ENCODE results near the gene PDZD2. TPM values are rescaled to one million over a fixed set of nuclear protein-coding genes. Genes with fewer than 3 reads are reported as not detected.
"Not testable (repeated sequence)": the region's sequence is repeated elsewhere in the genome, so short reads cannot be mapped to it uniquely, and the experiment has no call there.

The PDZD2 gene
- polyA plus RNA-seq, 10 donors: 6.0 to 12.4 (median 7.4) TPM

DNA sequence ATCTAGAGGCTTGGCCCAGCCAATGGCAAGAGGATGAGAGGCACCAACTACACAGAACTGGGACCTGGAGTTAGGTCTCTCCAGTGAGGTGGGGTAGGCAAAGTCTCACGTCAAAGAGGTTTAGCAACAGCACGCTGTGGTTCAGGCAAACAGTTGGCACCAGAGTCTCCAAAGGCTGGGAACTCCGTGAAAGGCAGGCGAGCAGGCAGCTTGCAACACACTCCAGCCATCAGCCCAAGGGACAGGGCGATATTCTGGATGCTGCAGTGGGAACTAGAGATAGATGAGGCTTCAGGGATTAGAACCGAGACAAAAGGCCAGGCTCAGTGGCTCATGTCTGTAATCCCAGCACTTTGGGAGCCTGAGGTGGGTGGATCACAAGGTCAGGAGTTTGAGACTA, 129.1 kb downstream of the PDZD2 start:
- DNase-seq: no peak

DNA sequence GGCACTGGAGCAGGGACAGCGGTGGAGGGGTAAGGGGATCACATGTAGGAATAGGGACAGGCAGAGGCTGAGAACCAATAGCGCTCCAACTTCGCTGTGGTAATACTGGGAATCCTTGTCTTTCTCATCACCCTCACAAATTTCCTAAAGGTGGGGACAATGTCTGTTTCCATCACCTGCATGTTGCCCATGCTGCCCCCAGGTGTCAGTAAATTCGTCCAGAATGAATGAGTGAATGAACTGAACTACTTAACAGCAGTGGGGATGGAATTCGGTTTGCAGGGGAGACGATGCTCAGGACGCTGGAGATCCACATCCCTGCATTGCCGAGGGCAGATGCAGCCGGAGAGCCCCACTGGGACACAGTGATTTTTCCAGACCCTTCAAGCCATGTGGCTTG, 129.9 kb downstream of the PDZD2 start:
- no peak for DNase-seq

DNA sequence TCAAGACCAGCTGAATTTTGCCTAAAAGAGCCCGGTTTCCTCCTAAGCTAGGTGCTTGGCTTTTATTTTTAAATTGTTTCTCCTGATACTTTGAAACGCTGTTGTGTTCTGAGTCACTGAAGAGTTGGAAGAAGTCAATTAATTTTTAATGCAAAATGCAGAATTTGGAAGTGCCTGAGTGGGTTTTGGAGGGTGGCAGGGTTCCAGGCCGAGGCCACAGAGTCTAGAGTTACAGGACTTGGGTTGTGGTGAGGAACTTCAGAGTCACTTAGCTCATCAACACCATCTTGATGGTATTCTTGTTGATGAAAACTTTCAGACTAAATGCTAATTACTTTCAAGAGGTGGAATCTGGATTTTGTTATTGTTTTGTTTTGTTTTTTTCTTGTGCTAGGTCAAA, 130.6 kb downstream of the PDZD2 start:
- no peak for DNase-seq

DNA sequence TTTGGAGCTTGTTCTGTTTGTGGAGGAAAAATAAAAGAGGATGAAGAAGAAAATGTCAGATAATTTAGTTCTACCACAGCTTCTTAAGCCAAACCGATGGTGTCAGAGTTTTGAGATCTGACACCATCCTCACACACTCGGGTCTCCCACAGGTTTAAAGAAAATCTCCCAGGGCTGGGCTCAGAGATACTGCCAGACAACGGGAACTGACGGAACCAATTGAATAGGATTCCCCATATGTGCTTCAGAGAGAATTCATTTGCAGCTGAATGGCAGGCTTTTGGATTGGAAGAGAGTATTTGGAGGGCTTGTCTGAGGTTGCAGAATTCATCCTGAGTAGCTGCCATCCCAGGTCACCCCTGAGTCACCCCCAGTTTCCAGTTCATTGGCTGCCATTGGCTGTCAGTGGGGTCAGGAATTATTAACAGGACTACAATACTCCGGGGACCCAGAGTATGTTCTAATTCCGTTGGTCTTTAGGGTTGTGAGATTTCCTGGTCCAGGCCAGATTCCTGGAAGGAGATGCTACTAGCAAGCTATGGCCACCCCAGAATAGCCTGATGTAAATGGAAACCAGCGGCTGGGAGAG, 131.3 kb downstream of the PDZD2 start:
- peak in 2 of 3 donors; percentile 12 to 35 for DNase-seq

DNA sequence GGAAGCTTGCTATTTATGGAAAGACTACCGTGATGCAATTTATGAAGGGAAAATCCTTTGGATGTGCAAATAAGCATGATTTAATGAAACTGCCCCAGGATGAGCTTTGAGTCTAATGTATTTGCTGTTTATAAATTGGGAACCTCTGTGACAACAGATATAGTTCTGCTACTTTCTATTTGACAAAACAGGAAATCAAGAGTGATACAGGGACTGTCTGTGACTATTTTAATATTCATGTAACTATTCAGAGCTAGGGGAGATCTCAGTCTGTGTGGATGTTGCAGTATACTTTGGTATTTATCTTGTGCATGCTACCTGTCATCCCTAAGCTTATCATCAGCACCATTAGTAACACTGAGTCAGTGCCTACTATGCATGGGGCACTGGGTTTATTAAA, 132.1 kb downstream of the PDZD2 start:
- peak in 1 of 3 donors; percentile 20 for DNase-seq

DNA sequence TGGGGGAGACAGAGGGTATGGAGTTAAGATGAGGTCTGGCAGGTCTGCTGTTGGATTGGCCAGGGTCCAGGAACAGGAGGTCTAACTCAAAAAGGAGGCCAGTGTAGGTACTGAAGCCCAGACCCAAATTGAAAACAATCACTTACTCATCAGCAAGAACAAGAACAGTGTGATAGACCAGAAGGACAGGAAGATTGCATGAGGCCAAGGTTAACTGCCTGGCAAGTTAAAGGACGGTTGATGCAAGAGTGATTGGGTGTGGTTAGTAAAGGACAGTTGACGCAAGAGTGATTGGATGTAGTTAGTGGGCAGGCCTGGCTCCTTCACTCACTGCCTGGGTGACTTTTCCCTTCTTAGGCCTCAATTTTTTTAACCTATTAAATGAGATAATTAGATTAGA, 132.6 kb downstream of the PDZD2 start:
- DNase-seq: no peak

DNA sequence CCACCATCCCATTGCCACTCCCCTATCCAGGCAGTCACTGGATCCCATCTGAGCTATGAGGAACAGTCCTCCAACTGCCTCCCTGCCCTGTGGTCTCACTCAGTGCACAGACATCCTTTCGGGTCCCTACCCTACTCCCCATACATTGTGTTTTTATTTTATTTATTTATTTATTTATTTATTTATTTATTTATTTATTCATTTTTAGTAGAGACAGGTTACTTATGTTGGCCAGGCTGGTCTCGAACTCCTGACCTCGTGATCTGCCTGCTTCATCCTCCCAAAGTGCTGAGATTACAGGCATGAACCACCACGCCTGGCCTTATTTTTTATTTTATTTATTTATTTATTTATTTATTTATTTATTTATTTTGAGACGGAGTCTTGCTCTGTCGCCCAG, 137.4 kb downstream of the PDZD2 start:
- not testable (repeated sequence) for DNase-seq

DNA sequence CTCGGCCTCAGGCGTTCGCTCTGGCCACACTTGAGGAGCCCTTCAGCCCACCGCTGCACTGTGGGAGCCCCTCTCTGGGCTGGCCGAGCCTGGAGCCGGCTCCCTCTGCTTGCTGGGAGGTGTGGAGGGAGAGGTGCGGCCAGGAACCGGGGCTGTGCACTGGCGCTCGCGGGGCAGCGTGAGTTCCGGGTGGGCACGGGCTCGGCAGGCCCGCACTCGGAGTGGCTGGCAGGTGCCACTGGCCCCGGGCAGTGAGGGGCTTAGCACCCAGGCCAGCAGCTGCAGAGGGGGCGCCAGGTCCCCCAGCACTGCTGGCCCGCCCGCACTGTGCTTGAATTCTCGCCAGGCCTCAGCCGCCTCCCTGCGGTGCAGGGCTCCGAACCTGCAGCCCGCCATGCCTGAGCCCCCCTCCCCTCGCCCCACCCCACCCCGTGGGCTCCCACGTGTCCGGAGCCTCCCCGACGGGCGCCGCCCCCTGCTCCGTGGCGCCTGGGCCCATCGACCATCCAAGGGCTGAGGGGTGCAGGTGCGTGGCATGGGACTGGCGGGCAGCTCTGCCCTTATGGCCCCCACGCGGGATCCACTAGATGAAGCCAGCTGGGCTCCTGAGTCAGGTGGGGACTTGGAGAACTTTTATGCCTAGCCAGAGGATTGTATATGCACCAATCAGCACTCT, 138.2 kb downstream of the PDZD2 start:
- no peak for DNase-seq

DNA sequence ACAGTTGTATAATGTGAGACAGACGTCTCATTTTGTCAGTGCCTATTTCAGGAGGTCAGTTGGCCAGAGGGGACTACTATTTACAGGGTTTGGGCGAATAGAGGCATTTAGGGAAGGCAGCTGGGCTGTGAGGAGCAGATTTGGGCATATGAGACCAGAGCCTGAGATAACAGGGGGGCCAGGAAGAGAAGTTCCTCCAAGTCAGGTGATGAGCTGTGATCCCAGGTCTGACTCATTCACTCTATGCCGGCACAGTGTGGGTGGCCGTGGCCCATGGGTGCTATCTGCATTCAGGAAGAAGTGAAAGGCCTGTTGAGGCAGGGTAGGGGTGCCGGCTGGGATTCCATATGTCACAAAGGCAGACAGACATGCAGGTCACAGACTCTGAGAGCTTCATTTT, 142.8 kb downstream of the PDZD2 start:
- DNase-seq: no peak

DNA sequence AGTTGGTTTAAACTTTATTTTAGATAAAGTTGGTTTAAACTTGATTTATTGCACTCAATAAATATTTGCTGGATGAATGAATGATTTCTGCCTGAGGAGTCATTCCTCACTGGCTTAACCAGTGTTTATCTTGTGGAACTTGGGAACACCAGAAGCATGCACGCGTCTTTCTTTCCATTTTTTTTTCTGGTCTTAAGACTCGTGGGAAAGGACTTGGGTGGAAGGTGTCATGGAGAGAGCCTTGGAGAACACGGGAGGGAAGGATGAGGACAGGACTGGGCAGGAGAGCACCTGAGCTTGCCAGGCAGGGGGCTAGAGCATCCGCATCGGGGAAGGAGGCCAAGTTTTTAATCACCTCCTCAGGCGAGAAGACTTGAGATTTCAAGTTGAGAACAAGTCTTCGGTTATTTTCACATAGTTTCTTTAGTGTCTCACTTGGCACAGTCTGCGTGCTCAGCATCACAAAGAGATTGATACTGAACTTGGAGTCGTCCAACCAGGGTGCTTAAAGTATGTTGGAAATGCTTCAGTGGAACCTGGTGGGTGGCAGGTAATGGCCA, 144.2 kb downstream of the PDZD2 start:
- DNase-seq: no peak

DNA sequence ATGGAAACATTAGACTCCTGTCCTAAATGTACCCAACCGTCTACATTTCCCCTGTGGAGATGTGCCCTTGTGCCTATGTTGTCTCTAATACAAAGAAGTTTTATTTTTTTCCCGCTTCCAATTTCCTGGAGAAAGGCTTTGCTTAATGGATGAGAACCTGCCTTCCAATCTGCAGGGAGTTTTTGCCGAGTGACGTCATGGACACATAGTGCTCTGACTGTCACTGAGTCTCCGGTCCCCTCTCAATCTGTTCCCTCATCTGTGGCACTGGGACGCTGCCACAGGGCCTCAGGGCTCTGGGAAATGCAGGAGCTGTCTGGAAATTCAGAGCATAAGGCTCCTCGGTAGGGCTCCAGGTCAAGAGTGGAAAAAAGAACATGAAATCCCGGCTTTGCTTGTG, 144.8 kb downstream of the PDZD2 start:
- no peak for DNase-seq

DNA sequence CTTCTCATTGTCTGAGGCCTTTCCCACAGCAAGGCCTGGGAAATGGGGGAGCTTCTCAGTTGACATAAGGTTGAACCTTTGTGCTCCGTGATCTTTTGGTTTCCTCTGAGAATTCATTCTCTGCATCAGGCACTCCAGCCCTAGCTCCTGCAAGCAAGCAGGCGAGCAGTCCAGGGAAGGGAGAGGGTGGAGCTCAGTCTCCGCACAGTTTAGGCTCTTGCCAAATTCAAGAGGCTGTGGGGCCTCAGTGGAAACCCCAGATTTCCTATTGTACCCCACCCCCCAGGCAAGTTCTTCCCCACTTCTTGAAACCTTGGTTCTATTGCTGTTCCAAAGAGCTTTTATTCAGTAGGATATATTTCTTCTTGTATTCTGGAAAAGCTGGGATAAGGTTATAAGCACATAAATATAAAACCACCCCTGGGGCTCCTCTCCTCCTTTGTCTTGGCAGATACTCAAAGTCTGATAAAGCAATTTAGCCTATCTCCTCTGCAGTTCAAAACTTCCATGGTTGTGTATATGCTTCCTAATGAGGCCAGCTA, 147.2 kb downstream of the PDZD2 start:
- DNase-seq: peak in 1 of 3 donors; percentile 81

DNA sequence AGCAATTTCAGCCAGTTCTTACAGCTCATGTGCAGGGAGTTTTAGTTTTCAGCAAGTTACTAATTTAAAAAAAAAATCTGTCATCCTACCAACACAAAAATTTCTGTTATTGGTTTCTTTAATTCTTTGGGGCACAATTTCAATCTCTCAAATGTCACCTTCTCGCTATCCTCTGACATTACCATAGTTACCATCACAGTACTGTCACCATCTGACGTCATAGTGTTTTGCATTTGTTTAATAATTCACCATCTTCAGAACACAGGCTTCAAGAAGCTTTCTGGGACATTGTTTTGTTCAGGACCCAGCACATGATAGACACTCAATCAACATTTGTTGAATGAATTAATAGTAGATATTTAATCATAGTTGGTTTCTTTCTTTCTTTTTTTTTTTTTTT, 155.1 kb downstream of the PDZD2 start:
- no peak for DNase-seq

DNA sequence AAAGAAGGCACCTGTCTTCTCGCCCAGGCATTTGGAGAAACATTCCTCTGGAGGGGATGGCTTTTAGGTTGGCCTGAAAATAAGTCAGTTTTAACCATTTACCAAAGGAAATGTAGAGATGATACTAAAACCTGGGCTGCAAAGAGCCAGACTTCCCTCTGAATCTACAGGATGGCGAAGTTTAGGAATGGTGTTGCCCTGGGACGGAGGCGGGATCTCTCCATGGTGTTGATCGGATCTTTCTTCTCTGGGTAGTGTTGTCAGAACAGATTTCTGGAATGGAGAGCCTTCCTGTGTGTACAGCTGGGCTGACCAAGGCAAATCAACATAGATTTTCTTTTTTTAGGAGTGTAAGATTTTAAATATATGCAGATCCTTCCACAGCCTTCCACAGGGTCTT, 159.2 kb downstream of the PDZD2 start:
- no peak for DNase-seq

DNA sequence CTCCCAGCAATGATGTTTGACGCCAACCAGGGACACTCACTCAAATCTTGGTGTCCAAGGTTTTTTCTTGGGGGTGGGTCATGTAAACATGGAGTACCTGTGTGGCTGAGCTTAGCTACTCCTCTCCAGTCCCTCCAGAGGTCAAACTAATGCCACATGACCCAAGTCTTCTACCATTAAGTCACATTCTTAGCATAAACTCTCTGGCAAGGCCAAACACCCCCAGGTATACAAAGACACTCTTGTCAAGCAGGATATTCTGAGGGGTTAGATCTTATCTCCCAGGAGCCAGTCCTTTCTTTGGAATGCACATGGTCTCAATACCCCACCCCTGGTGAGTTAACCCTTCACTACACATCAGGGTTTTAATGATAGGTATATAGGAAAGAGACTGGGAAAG, 161.4 kb downstream of the PDZD2 start:
- no peak for DNase-seq

DNA sequence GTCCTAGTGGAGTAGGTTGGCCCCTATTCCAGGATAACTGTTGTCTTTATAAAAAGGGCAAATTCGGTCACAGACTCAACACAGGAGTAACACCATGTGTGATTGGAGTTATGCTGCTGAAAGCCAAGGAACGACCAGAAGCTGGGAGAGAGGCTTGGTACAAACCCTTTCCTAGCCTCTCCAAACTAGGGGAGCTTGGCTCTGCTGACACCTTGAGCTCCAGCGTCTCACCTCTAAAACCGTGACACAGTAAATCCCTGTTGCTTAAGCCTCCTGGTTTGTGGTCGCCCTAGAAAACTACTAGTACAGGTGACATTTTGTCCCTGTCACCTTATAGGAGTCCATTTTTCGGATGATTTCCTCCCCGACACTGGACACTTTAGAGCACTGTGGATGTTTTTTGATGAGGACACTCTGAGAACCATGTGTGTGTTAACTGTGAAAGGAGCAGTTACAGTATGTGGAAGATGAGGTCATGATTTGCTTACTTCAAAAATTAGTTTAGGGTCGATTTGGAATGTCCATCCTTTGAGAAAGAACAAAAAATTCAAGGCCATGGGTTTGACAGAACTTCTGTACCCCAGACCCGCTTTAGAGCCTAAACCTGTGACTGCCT, 167.0 kb downstream of the PDZD2 start:
- no peak for DNase-seq

DNA sequence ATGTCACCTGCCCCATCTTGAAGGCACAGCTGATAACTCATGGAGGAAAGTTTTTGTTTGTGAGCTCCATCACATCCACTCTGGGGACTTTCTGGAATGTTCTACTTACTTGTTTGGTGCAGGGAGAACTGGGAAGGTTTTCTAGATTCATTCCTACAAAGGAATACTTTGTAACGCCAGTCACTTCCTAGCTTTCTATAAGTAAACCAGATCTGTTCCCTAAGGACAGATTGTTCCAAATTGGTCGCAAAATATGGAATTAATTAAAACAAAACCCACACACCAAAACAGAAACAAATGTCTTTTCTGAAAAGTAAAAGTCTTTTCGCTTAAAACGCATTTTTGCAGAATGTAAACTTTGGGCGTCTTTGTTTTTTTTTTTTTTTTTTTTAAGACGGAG, 167.6 kb downstream of the PDZD2 start:
- DNase-seq: peak in 2 of 3 donors; percentile 20 to 25

DNA sequence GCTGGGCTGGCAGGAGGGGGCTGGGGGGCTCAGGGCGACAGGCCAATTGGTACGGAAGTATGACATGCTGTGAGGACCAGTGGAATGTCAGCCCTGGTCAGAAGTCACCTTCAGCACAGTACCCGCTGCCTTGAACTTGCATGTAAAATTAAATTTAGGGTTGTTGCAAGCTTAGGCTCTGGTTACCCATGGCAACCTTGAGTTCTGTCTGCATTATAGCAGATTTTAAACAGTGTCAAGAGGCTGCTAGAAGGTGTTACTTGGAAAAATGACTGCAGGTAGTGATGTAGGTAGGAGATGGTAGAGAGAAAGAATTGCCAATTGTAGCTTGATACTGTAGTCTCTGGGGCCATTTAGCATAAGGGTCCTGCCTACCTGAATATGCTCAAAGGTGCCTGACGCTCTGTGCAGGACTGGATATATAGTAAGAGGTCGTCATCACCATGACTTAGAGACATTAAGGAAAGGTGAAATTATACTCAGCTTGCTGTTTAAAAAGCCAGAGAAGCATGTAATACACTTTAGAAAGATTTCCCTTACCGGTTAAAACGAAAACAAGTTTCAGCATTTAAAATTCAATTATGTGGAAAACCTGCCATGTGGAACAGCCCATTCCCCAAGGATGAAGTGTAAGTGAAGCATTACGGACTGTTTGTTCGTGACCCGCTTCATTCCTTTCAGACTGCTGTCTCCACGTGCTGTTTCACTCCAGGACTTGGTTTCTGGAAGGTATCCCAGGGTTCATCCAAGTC, 169.0 kb downstream of the PDZD2 start:
- peak in 1 of 3 donors; percentile 30 for DNase-seq

DNA sequence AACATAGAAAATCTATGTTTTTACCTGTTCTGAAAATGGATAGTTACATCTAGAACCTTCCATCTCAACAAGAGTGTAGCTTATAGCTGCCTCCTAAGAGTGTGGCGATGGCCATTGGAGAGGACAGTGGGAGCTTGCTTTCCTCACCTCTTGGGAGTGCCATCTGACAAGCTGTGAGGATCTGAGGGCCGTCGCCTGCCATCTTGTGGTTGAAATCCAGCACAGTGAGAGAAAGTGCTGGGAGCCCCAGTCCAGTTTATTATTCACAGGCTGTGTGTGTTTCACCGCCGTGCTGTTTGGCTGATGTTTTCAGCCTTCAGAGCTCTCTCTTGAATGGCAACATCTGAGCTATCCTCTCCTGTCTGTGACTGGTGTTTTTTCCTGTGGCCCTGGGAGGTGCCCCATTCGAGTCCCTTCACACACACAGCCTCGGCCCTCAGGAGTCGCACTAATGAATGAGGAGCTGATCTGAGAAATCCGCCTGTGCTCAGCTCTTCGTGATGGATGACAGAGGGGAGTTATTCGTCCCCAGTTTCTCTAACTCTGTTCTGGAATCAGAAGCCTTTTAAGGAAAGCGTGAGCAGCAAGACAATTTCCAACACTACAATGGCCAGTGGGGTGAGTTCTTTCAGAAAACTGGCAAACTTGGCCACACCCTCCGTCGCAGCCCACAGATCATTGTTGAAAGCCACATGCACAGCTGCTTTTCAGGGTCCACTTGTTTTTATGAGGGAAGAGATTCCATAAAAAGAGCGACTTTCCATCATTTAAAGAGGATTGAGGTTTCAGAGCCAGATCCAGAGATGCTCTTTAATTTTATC, 170.3 kb downstream of the PDZD2 start:
- DNase-seq: peak; percentile 63 to 85 (median 79)

DNA sequence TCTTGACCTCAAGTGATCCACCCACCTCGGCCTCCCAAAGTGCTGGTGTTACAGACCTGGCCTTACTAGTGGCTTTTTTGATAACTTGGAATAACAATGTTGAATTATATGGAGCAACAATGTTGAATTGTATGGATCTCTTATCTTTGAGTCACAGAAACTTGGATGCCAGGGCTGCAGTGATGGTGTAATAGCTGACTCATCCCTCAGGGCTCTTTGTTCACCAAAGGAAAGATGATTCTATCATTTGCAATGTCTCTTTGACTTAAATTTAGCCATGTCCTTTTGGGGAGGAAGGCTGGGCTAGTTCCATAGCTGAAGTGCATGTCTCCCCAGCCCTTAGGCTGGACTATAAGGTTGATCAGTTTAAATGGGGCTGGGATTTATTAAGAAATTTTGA, 172.3 kb downstream of the PDZD2 start:
- DNase-seq: peak in 1 of 3 donors; percentile 74

DNA sequence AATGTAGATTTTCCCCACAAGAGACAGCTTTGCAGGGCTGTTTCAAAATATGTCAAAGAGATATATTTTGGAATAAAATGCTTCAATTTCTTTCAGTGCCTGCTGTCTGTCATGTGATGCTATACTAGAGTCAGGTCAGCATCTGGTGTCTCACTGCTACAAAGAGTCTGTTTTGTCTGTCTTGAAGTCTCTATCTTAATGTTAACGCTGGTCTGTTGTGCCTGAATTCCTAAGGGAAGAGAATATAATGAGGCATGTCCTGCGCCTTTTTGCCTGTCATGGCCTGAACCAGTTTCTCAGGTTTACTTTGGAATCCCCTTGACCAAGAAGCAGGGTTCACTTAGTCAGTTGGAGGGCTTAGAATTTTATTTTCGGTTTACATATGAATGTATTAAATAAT, 176.4 kb downstream of the PDZD2 start:
- no peak for DNase-seq
